Measurements from ENCODE around the gene AZI2.

The AZI2 gene

GRCh38 chr3:28349469-28350000 lies 911 bp upstream of the AZI2 start (continued):
- TF ChIP-seq REST (tag by site-specific recombination; IDR thresholded peaks at IDR 0.05) = no peak
- peak; percentile 77 for TF ChIP-seq PRDM10 (tag by site-specific recombination; IDR thresholded peaks at IDR 0.05)
- no peak for TF ChIP-seq ZNF626 (tag by site-specific recombination; IDR thresholded peaks at IDR 0.05)
- TF ChIP-seq ZBTB48 (tag by site-specific recombination; IDR thresholded peaks at IDR 0.05) = peak; percentile 72; the same call in 1 of the 2 replicates
- no peak for TF ChIP-seq ZBTB20 (tag by site-specific recombination; IDR thresholded peaks at IDR 0.05)
- TF ChIP-seq ZNF449 (tag by site-specific recombination; IDR thresholded peaks at IDR 0.05) = peak; percentile 70; the same call in 1 of the 2 replicates
- no peak for TF ChIP-seq BCL11B (tag by site-specific recombination; IDR thresholded peaks at IDR 0.05; ENCODE audit: low read depth)
- no peak for TF ChIP-seq ZNF623 (tag by site-specific recombination; IDR thresholded peaks at IDR 0.05)

GRCh38 chr3:28348265-28348628 lies 377 bp downstream of the AZI2 start:
- Histone ChIP-seq H3K9me3 (ENCODE audit: control insufficient read depth, insufficient read depth, low read depth, low read length) (no peaks in the 10 kb centered on the region), H3K4me3 (ENCODE audit: low read depth, low read length) (peak overlapping the region; percentile 91), H3K4me1 (ENCODE audit: control insufficient read depth, insufficient read depth, low read length) (no peaks in the 10 kb centered on the region), H3K36me3 (ENCODE audit: control insufficient read depth in 2 of 2, insufficient read depth in 1 of 2, low read length in 2 of 2) (no peaks in the 10 kb centered on the region), H3K27ac (ENCODE audit: extremely low read depth, low read depth, low read length) (peak overlapping the region; percentile 89)
- CTCF ChIA-PET = interaction anchor here (0.6 to 0.7 kb wide), 2 partner anchors 27 to 505 kb away, joined by 3 to 5 read pairs; no protein-coding TSS in a partner anchor
- POLR2A ChIA-PET = interaction anchor here (0.6 to 1.7 kb wide), 4 partner anchors 10 to 673 kb away, joined by 3 to 5 read pairs (median 4); partner anchors contain the start of gene CMC1
- TF ChIP-seq ZNF391 (tag by site-specific recombination; IDR thresholded peaks at IDR 0.05; ENCODE audit: borderline replicate concordance, low read depth) = no peak
- no peak for TF ChIP-seq ZSCAN30 (tag by site-specific recombination; IDR thresholded peaks at IDR 0.05)
- no peak for TF ChIP-seq ZNF23 (tag by site-specific recombination; IDR thresholded peaks at IDR 0.05; ENCODE audit: borderline replicate concordance)
- TF ChIP-seq ZNF133 (tag by site-specific recombination; IDR thresholded peaks at IDR 0.05) = no peak
- TF ChIP-seq ZBTB10 (tag by site-specific recombination; IDR thresholded peaks at IDR 0.05) = no peak
- no peak for TF ChIP-seq MZF1 (tag by site-specific recombination; IDR thresholded peaks at IDR 0.05; ENCODE audit: borderline replicate concordance)
- no peak for TF ChIP-seq ZNF211 (tag by site-specific recombination; IDR thresholded peaks at IDR 0.05; ENCODE audit: low read depth)
- TF ChIP-seq ZBTB26 (tag by site-specific recombination; optimal IDR thresholded peaks at IDR 0.05) = no peak
- no peak for TF ChIP-seq ZNF140 (tag by site-specific recombination; IDR thresholded peaks at IDR 0.05)
- no peak for TF ChIP-seq ZNF19 (tag by site-specific recombination; IDR thresholded peaks at IDR 0.05; ENCODE audit: low read depth)
- TF ChIP-seq BCL6B (tag by site-specific recombination; IDR thresholded peaks at IDR 0.05) = no peak
- peak; percentile 49; the same call in 1 of the 2 replicates for TF ChIP-seq PRDM1 (tag by site-specific recombination; IDR thresholded peaks at IDR 0.05)
- no peak for TF ChIP-seq ZSCAN16 (tag by site-specific recombination; IDR thresholded peaks at IDR 0.05)
- TF ChIP-seq ZNF596 (tag by site-specific recombination; IDR thresholded peaks at IDR 0.05) = no peak
